ENCODE data around the gene RNF212B.
A peak's percentile ranks its signal among the peaks of the same experiment; 100 is the strongest.
"Not testable (repeated sequence)": the region's sequence is repeated elsewhere in the genome, so short reads cannot be mapped to it uniquely, and the experiment has no call there.

The RNF212B gene, protein sequence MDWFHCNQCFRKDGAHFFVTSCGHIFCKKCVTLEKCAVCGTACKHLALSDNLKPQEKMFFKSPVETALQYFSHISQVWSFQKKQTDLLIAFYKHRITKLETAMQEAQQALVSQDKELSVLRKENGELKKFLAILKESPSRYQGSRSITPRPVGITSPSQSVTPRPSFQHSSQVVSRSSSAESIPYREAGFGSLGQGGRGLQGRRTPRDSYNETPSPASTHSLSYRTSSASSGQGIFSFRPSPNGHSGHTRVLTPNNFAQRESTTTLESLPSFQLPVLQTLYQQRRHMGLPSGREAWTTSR

DNA sequence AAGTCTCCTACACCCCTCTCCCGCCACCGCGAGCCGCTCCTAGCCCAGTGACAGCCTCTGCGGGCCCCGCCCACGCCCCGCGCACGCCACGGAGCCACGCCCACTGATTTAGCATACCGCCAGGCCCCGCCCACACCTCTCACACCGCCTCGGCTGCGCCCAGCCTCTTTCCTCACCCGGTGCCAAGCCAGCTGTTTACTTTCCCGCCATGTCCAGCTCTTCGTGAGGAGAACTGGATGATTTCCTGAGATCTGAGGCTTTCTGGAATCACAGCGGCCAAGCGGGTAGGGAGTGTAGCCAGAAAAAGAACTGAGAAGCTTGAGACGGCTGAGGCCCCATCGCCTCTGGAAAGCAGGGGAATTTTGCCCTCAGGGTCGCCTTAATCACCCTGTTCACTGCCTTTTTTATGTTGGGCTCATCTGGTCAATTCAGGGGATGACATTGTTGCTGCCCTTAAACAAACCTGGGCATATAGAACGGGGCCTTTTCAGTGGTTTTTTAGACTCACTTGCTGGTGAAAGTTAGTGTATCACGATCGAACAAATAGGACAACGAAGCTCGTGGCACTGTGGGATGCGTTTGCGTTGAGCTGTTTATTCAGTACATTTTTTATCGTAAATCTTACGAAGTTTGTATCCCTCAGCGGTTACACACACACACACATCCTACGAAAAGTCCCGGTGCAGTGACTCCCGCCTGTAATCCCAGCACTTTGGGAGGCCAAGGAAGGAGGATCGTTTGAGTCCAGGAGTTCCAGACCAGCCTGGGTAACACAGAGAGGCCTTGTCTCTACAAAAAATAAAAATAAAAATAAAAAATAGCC, at the start of gene RNF212B:
Gene RNF212B (plus strand): TSS at position 165 of the 823 bp plus-strand sequence. CDS start 2,410 bp downstream, outside the sequence.
- TF ChIP-seq, protein P1, sequence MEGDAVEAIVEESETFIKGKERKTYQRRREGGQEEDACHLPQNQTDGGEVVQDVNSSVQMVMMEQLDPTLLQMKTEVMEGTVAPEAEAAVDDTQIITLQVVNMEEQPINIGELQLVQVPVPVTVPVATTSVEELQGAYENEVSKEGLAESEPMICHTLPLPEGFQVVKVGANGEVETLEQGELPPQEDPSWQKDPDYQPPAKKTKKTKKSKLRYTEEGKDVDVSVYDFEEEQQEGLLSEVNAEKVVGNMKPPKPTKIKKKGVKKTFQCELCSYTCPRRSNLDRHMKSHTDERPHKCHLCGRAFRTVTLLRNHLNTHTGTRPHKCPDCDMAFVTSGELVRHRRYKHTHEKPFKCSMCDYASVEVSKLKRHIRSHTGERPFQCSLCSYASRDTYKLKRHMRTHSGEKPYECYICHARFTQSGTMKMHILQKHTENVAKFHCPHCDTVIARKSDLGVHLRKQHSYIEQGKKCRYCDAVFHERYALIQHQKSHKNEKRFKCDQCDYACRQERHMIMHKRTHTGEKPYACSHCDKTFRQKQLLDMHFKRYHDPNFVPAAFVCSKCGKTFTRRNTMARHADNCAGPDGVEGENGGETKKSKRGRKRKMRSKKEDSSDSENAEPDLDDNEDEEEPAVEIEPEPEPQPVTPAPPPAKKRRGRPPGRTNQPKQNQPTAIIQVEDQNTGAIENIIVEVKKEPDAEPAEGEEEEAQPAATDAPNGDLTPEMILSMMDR (conservative IDR thresholded peaks at IDR 0.05) = no peak
- peak within 1 kb of the TSS; percentile 72 for H3K27ac ChIP-seq

DNA sequence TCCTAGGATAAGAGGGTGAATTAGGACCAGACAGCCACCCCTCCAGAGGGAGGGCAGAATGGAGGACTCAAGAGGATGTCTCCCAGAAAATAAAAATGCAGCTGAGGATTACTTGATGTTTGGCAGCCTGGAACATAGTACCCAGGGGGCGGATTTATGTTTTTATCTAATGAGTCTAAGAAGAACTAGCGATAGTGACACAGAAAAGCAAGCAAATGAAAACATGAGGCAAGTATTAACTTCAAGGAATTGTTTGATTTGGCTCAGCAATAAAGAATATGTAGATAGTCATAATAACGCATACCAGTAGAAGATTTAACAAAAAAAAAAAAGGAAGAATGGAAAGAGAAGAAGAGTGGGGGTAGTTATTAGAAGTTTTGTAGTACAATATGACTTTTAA, 44.3 kb upstream of the RNF212B start:
- TF ChIP-seq, protein P1 (conservative IDR thresholded peaks at IDR 0.05) = no peak
- peak overlapping the region; percentile 41 for H3K27ac ChIP-seq

DNA sequence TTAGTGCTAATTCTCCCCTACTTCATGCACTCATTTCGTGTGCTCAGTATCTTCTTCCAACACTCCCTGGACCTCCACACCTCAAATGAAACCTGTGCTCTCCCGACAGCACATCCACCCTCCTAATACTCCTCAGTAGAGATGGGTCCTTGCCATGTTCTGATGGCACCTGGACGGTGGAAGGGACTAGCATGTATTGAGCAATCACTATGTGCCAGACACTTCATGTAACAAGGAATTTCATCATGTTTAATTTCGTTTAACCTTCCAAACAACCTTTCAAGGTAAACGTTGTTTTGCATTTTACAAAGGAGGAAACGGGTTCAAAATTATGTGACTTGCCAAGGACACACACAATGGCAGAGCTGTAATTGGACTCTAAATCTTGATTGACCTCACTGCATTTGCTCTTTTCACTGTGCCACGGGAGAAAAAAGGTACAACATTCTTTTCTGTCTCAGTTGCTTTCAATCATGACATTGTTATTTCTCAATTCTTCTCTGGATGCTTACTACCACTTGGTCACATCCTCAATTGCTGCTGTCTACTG, 42.1 kb upstream of the RNF212B start:
- H3K27ac ChIP-seq = no peak overlapping the region

GRCh38 chr14:23196487-23196886, 41.2 kb upstream of the RNF212B start:
- H3K27ac ChIP-seq = not testable (repeated sequence)

More for the DNA sequence above, 42.1 kb upstream of the RNF212B start:
- TF ChIP-seq, protein P1 (conservative IDR thresholded peaks at IDR 0.05) = no peak

DNA sequence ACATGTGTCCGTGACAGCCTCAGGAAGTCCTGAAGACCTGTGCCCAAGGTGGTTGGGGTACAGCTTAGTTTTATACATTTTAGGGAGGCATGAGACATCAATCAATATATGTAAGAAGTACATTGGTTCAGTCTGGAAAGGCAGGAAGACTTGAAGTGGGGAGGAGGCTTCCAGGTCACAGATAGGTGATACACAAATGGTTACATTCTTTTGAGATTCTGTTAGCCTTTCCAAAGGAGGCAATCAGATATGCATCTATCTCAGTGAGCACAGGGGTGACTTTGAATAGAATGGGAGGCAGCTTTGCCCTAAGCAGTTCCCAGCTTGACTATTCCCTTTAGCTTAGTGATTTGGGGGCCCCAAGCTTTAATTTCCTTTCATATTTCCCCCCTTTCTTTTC, 38.6 kb upstream of the RNF212B start:
- H3K27ac ChIP-seq = not testable (repeated sequence)

- H3K27ac ChIP-seq = no peak overlapping the region
- TF ChIP-seq, protein P1 (conservative IDR thresholded peaks at IDR 0.05) = no peak
Measured at GRCh38 chr14:23202001-23202400, 35.7 kb upstream of the RNF212B start.

GRCh38 chr14:23206422-23207145, 31.2 kb upstream of the RNF212B start:
- no peak overlapping the region for H3K27ac ChIP-seq
- TF ChIP-seq, protein P1 (conservative IDR thresholded peaks at IDR 0.05) = no peak

DNA sequence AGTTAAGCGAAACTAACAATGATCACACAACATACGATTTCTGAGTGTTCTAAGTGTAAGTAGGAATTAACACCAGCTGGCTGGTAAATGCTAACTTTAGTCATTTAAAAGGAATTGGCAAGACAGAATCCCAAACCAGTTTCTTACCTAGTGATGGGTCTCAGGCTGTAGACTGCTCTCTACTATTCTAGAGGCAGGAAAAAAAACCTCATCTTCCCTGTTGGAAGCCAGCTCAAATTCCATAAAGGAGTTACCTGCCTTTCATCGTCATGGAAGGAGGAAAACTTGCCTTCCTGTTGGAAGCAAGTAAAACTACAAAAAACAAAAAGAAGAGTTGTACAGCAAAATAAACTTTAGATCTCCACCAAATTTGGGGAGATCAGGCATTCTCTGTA, 30.6 kb upstream of the RNF212B start:
- H3K27ac ChIP-seq = no peak overlapping the region
- TF ChIP-seq, protein P1 (conservative IDR thresholded peaks at IDR 0.05) = no peak

Data from VCaP (cell line).